Epidermal melanocyte (primary cell): ENCODE results near the gene TEKTIP1.
"Not testable (repeated sequence)": the region's sequence is repeated elsewhere in the genome, so short reads cannot be mapped to it uniquely, and the experiment has no call there.

Experiments used
- DNase-seq: peaks from one replicate; pipeline ENCODE4 v3.0.0; 2011; ENCODE audit warnings: low spot score; ENCODE audit not compliant: insufficient read length

TEKTIP1 gene

GRCh38 chr19:3556423-3556977, 17.5 kb downstream of the TEKTIP1 start:
- no peak for DNase-seq

GRCh38 chr19:3556978-3557460, 18.0 kb downstream of the TEKTIP1 start:
- no peak for DNase-seq

- peak; percentile 99 for DNase-seq
Measured at GRCh38 chr19:3557461-3558248, 18.7 kb downstream of the TEKTIP1 start, which contains the start of gene MFSD12. TSS of gene MFSD12 (minus strand) at chr19:3557586. CDS start at chr19:3557403, 183 bp downstream.

GRCh38 chr19:3563709-3564524, 24.9 kb downstream of the TEKTIP1 start:
- peak; percentile 12 for DNase-seq

GRCh38 chr19:3565139-3565538, 26.2 kb downstream of the TEKTIP1 start:
- DNase-seq = peak; percentile 19

- DNase-seq = not testable (repeated sequence)
Measured at GRCh38 chr19:3570042-3570441, 31.1 kb downstream of the TEKTIP1 start.

GRCh38 chr19:3570606-3571011, 31.6 kb downstream of the TEKTIP1 start:
- DNase-seq = peak; percentile 48

GRCh38 chr19:3572132-3572854, 33.3 kb downstream of the TEKTIP1 start:
- peak; percentile 97 for DNase-seq

GRCh38 chr19:3572855-3573161, 33.8 kb downstream of the TEKTIP1 start, which contains the start of gene HMG20B:
TSS of gene HMG20B (plus strand) at chr19:3572944. CDS start at chr19:3573310, 366 bp downstream.
- no peak for DNase-seq

GRCh38 chr19:3573162-3573857, 34.3 kb downstream of the TEKTIP1 start:
- peak; percentile 7 for DNase-seq

GRCh38 chr19:3573858-3574637, 35.1 kb downstream of the TEKTIP1 start:
- DNase-seq = peak; percentile 74

GRCh38 chr19:3575260-3575741, 36.3 kb downstream of the TEKTIP1 start:
- DNase-seq = peak; percentile 14

- peak; percentile 10 for DNase-seq
Measured at GRCh38 chr19:3575949-3576673, 37.1 kb downstream of the TEKTIP1 start.

- peak; percentile 17 for DNase-seq
Measured at GRCh38 chr19:3576696-3577443, 37.9 kb downstream of the TEKTIP1 start.

GRCh38 chr19:3577723-3578344, 38.9 kb downstream of the TEKTIP1 start:
- peak; percentile 3 for DNase-seq

- DNase-seq = peak; percentile 11
Measured at GRCh38 chr19:3578390-3578789, 39.4 kb downstream of the TEKTIP1 start.

GRCh38 chr19:3580156-3580934, 41.4 kb downstream of the TEKTIP1 start:
- peak; percentile 64 for DNase-seq
